ENCODE data around the gene FLRT1. TPM values are rescaled to one million over a fixed set of nuclear protein-coding genes. Genes with fewer than 3 reads are reported as not detected.

FLRT1 gene
- total RNA-seq, 1 experiment from 2014 or later: 0.44 TPM

- H3K79me2 ChIP-seq (ENCODE audit: low read depth): no peaks in the 10 kb centered on the region; the same call in 1 of the 2 replicates
- ChIA-PET POLR2A (ENCODE audit: unreplicated experiment) (no interaction called here), CTCF (no interaction called here)
- H3K27me3 ChIP-seq (ENCODE audit: insufficient read depth, low read depth): no peaks in the 10 kb centered on the region
- no peak for DNase-seq
- H4K20me1 ChIP-seq (ENCODE audit: insufficient read depth): peaks cover 71% of the 10 kb centered on the region
- no peaks in the 10 kb centered on the region for H3K9me2 ChIP-seq (ENCODE audit: insufficient read depth)
- no peak overlapping the region for H3K4me2 ChIP-seq
- TF ChIP-seq EZH2 (IDR thresholded peaks at IDR 0.05; ENCODE audit: low read depth): no peak
- TF ChIP-seq CTCF (conservative IDR thresholded peaks at IDR 0.05): no peak
- no peaks in the 10 kb centered on the region for H3K4me1 ChIP-seq (replicated peaks; ENCODE audit: insufficient read depth)
- peaks cover 19% of the 10 kb centered on the region; the same call in 1 of the 2 replicates for H3F3A ChIP-seq (ENCODE audit: insufficient read depth, low read depth)
- BruUV-seq (replicated peaks): no TSS peak
- H3K36me3 ChIP-seq (ENCODE audit: low read depth): peaks cover 9% of the 10 kb centered on the region; the same call in 1 of the 2 replicates
- H2AFZ ChIP-seq: no peak overlapping the region
- H3K9me3 ChIP-seq (ENCODE audit: insufficient read depth, low read depth): no peaks in the 10 kb centered on the region
- no peak overlapping the region for H3K4me3 ChIP-seq
- intact Hi-C loops (cut with micrococcal nuclease; ENCODE audit: unreplicated experiment): no loop called here
- no peak overlapping the region for H3K27ac ChIP-seq
Measured at GRCh38 chr11:63996512-63996911, 39.2 kb upstream of the FLRT1 start.

GRCh38 chr11:63997104-63997700 is 38.5 kb upstream of the FLRT1 start:
- TF ChIP-seq EZH2 (IDR thresholded peaks at IDR 0.05; ENCODE audit: low read depth) (no peak), CTCF (conservative IDR thresholded peaks at IDR 0.05) (no peak)
- POLR2A ChIA-PET (ENCODE audit: unreplicated experiment): interaction anchor here (0.6 kb wide), 1 partner anchor 9 kb away, joined by 4 read pairs; no protein-coding TSS in a partner anchor
- Histone ChIP-seq H4K20me1 (ENCODE audit: insufficient read depth) (peaks cover 78% of the 10 kb centered on the region), H3K4me1 (replicated peaks; ENCODE audit: insufficient read depth) (no peaks in the 10 kb centered on the region), H3F3A (ENCODE audit: insufficient read depth, low read depth) (peaks cover 25% of the 10 kb centered on the region; the same call in 1 of the 2 replicates), H3K79me2 (ENCODE audit: low read depth) (no peaks in the 10 kb centered on the region), H3K27ac (no peak overlapping the region), H3K4me2 (no peak overlapping the region), H2AFZ (no peak overlapping the region), H3K36me3 (ENCODE audit: low read depth) (peaks cover 9% of the 10 kb centered on the region; the same call in 1 of the 2 replicates), H3K4me3 (no peak overlapping the region), H3K27me3 (ENCODE audit: insufficient read depth, low read depth) (no peaks in the 10 kb centered on the region), H3K9me3 (ENCODE audit: insufficient read depth, low read depth) (no peaks in the 10 kb centered on the region), H3K9me2 (ENCODE audit: insufficient read depth) (no peaks in the 10 kb centered on the region)
- TSS peak; percentile 40 for BruUV-seq (replicated peaks)
- CTCF ChIA-PET: no interaction called here
- no peak for DNase-seq
- intact Hi-C loops (cut with micrococcal nuclease; ENCODE audit: unreplicated experiment): no loop called here

GRCh38 chr11:63997801-63998337 is 37.9 kb upstream of the FLRT1 start:
- H3K4me1 ChIP-seq (replicated peaks; ENCODE audit: insufficient read depth): no peaks in the 10 kb centered on the region
- no peak for DNase-seq
- CTCF ChIA-PET: no interaction called here
- no TSS peak for BruUV-seq (replicated peaks)
- no peaks in the 10 kb centered on the region for H3K9me2 ChIP-seq (ENCODE audit: insufficient read depth)
- no peaks in the 10 kb centered on the region for H3K27me3 ChIP-seq (ENCODE audit: insufficient read depth, low read depth)
- H3K79me2 ChIP-seq (ENCODE audit: low read depth): no peaks in the 10 kb centered on the region
- intact Hi-C loops (cut with micrococcal nuclease; ENCODE audit: unreplicated experiment): no loop called here
- POLR2A ChIA-PET (ENCODE audit: unreplicated experiment): interaction anchor here (0.6 kb wide), 1 partner anchor 8 kb away, joined by 4 read pairs; no protein-coding TSS in a partner anchor
- peaks cover 9% of the 10 kb centered on the region; the same call in 1 of the 2 replicates for H3K36me3 ChIP-seq (ENCODE audit: low read depth)
- H3K4me2 ChIP-seq: no peak overlapping the region
- no peak for TF ChIP-seq EZH2 (IDR thresholded peaks at IDR 0.05; ENCODE audit: low read depth)
- TF ChIP-seq CTCF (conservative IDR thresholded peaks at IDR 0.05): no peak
- no peaks in the 10 kb centered on the region for H3K9me3 ChIP-seq (ENCODE audit: insufficient read depth, low read depth)
- H3K27ac ChIP-seq: no peak overlapping the region
- H3F3A ChIP-seq (ENCODE audit: insufficient read depth, low read depth): peaks cover 27% of the 10 kb centered on the region; the same call in 1 of the 2 replicates
- H2AFZ ChIP-seq: no peak overlapping the region
- no peak overlapping the region for H3K4me3 ChIP-seq
- H4K20me1 ChIP-seq (ENCODE audit: insufficient read depth): peaks cover 82% of the 10 kb centered on the region
